Measurements from ENCODE around the gene MAX. TPM values are rescaled to one million over a fixed set of nuclear protein-coding genes. Genes with fewer than 3 reads are reported as not detected.

MAX gene
- total and polyA plus RNA-seq, 9 of the 15 experiments (the other 6 are each of a cell fraction or from before 2014, with no cell fraction given): 15.4 to 96.5 (median 51.6) TPM

DNA sequence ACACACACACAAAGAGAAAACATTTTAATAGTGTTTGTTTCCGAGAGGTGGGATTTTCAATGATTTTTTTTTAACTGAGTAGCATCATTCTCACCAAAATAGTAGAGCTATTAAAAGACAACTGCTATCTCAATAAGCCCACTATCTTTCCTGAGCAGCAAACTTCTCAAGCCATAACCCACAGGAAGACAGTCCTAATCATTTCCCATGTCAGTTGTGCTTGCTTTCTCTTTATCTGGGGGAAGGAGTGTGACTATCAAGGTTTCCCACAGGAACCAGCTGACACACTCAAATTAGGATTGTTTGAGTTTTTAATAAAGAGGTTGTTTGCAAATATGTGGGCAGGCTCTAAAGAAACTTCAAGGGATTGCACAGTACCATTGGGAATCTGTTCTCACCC, 4.9 kb upstream of the MAX start (continued):
- TF ChIP-seq TEAD4 (IDR thresholded peaks at IDR 0.05; ENCODE audit: low read length) (peak; percentile 91), TEAD4 (CRISPR knock-in tag; IDR thresholded peaks at IDR 0.05; ENCODE audit: borderline replicate concordance) (no peak), ZNF3 (CRISPR knock-in tag; IDR thresholded peaks at IDR 0.05) (no peak), POLR2H (tag; IDR thresholded peaks at IDR 0.05; ENCODE audit: low read depth) (no peak), RFX5 (IDR thresholded peaks at IDR 0.05; ENCODE audit: low read depth, low read length) (no peak), KDM4B (IDR thresholded peaks at IDR 0.05; ENCODE audit: borderline replicate concordance in 2 of 2, low read depth in 1 of 2) (no peak), FOXM1 (IDR thresholded peaks at IDR 0.05; ENCODE audit: low read depth) (peak; percentile 72; the same call in 1 of the 2 replicates), FOXM1 (CRISPR knock-in tag; IDR thresholded peaks at IDR 0.05; ENCODE audit: low read depth) (no peak), ZNF431 (CRISPR knock-in tag; IDR thresholded peaks at IDR 0.05) (no peak), ZNF507 (tag; conservative IDR thresholded peaks at IDR 0.05) (no peak), SUPT5H (IDR thresholded peaks at IDR 0.05) (no peak), PHF20 (IDR thresholded peaks at IDR 0.05; ENCODE audit: partially characterized antibody) (no peak), NFRKB (IDR thresholded peaks at IDR 0.05; ENCODE audit: low read depth) (no peak), ELF4 (CRISPR knock-in tag; IDR thresholded peaks at IDR 0.05) (no peak)
- TF ChIP-seq, protein P1, sequence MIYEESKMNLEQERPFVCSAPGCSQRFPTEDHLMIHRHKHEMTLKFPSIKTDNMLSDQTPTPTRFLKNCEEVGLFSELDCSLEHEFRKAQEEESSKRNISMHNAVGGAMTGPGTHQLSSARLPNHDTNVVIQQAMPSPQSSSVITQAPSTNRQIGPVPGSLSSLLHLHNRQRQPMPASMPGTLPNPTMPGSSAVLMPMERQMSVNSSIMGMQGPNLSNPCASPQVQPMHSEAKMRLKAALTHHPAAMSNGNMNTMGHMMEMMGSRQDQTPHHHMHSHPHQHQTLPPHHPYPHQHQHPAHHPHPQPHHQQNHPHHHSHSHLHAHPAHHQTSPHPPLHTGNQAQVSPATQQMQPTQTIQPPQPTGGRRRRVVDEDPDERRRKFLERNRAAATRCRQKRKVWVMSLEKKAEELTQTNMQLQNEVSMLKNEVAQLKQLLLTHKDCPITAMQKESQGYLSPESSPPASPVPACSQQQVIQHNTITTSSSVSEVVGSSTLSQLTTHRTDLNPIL (CRISPR knock-in tag; IDR thresholded peaks at IDR 0.05): no peak
- TF ChIP-seq, protein P2, sequence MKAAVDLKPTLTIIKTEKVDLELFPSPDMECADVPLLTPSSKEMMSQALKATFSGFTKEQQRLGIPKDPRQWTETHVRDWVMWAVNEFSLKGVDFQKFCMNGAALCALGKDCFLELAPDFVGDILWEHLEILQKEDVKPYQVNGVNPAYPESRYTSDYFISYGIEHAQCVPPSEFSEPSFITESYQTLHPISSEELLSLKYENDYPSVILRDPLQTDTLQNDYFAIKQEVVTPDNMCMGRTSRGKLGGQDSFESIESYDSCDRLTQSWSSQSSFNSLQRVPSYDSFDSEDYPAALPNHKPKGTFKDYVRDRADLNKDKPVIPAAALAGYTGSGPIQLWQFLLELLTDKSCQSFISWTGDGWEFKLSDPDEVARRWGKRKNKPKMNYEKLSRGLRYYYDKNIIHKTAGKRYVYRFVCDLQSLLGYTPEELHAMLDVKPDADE (conservative IDR thresholded peaks at IDR 0.05; ENCODE audit: control insufficient read depth, low read depth, low read length): no peak
- TF ChIP-seq, protein P3, sequence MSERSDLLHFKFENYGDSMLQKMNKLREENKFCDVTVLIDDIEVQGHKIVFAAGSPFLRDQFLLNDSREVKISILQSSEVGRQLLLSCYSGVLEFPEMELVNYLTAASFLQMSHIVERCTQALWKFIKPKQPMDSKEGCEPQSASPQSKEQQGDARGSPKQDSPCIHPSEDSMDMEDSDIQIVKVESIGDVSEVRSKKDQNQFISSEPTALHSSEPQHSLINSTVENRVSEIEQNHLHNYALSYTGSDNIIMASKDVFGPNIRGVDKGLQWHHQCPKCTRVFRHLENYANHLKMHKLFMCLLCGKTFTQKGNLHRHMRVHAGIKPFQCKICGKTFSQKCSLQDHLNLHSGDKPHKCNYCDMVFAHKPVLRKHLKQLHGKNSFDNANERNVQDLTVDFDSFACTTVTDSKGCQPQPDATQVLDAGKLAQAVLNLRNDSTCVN (CRISPR knock-in tag; IDR thresholded peaks at IDR 0.05): no peak
- TF ChIP-seq, protein P4, sequence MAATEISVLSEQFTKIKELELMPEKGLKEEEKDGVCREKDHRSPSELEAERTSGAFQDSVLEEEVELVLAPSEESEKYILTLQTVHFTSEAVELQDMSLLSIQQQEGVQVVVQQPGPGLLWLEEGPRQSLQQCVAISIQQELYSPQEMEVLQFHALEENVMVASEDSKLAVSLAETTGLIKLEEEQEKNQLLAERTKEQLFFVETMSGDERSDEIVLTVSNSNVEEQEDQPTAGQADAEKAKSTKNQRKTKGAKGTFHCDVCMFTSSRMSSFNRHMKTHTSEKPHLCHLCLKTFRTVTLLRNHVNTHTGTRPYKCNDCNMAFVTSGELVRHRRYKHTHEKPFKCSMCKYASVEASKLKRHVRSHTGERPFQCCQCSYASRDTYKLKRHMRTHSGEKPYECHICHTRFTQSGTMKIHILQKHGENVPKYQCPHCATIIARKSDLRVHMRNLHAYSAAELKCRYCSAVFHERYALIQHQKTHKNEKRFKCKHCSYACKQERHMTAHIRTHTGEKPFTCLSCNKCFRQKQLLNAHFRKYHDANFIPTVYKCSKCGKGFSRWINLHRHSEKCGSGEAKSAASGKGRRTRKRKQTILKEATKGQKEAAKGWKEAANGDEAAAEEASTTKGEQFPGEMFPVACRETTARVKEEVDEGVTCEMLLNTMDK (IDR thresholded peaks at IDR 0.05; ENCODE audit: borderline replicate concordance, insufficient read depth, low read depth, low read length, poor library complexity, severe bottlenecking): no peak
- TF ChIP-seq, protein P5, sequence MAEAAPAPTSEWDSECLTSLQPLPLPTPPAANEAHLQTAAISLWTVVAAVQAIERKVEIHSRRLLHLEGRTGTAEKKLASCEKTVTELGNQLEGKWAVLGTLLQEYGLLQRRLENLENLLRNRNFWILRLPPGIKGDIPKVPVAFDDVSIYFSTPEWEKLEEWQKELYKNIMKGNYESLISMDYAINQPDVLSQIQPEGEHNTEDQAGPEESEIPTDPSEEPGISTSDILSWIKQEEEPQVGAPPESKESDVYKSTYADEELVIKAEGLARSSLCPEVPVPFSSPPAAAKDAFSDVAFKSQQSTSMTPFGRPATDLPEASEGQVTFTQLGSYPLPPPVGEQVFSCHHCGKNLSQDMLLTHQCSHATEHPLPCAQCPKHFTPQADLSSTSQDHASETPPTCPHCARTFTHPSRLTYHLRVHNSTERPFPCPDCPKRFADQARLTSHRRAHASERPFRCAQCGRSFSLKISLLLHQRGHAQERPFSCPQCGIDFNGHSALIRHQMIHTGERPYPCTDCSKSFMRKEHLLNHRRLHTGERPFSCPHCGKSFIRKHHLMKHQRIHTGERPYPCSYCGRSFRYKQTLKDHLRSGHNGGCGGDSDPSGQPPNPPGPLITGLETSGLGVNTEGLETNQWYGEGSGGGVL (CRISPR knock-in tag; IDR thresholded peaks at IDR 0.05): no peak
- TF ChIP-seq, protein P6, sequence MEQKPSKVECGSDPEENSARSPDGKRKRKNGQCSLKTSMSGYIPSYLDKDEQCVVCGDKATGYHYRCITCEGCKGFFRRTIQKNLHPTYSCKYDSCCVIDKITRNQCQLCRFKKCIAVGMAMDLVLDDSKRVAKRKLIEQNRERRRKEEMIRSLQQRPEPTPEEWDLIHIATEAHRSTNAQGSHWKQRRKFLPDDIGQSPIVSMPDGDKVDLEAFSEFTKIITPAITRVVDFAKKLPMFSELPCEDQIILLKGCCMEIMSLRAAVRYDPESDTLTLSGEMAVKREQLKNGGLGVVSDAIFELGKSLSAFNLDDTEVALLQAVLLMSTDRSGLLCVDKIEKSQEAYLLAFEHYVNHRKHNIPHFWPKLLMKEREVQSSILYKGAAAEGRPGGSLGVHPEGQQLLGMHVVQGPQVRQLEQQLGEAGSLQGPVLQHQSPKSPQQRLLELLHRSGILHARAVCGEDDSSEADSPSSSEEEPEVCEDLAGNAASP (IDR thresholded peaks at IDR 0.05): no peak

All from K562 (cell line).